ENCODE data around the gene MICU1.

GRCh38 chr10:72364239-72364777, 261.6 kb downstream of the MICU1 start:
- no peak for TF ChIP-seq ZBTB33 (IDR thresholded peaks at IDR 0.05; ENCODE audit: borderline replicate concordance, low read depth)
- TF ChIP-seq TAF1 (IDR thresholded peaks at IDR 0.05; ENCODE audit: borderline replicate concordance, low read depth, low read length): peak; percentile 49; the same call in 1 of the 2 replicates
- no peak; the same call in 1 of the 2 replicates for TF ChIP-seq SIN3A (IDR thresholded peaks at IDR 0.05; ENCODE audit: borderline replicate concordance, low read depth, low read length)
- TF ChIP-seq CTCF (IDR thresholded peaks at IDR 0.05): peak; percentile 93
- no peak for TF ChIP-seq GABPA (IDR thresholded peaks at IDR 0.05; ENCODE audit: low read depth)
- TF ChIP-seq REST (IDR thresholded peaks at IDR 0.05; ENCODE audit: low read depth, low read length): no peak
- TF ChIP-seq MAX (IDR thresholded peaks at IDR 0.05; ENCODE audit: low read depth): no peak
- peak; percentile 15; the same call in 1 of the 2 replicates for TF ChIP-seq POLR2AphosphoS5 (IDR thresholded peaks at IDR 0.05; ENCODE audit: low read depth, low read length)
- TF ChIP-seq RFX5 (IDR thresholded peaks at IDR 0.05; ENCODE audit: low read length): no peak
- no peak; the same call in 1 of the 2 replicates for TF ChIP-seq MXI1 (IDR thresholded peaks at IDR 0.05; ENCODE audit: low read depth, low read length)
